Bronchial epithelial cell (primary cell): Measurements from ENCODE around the gene COA7. TPM values are rescaled to one million over a fixed set of nuclear protein-coding genes. Genes with fewer than 3 reads are reported as not detected.

ENCODE experiments used
- DNase-seq: peaks from one replicate; pipeline ENCODE4 v3.0.0-alpha.2; 2010; ENCODE audit warnings: low read depth
- FAIRE-seq: peaks from 2 replicates; lab custom pipeline; 2011; peaks lifted over from hg19 to GRCh38; lab: Jason Lieb, UNC
- H3K27me3 ChIP-seq: 2 replicates; pipeline ENCODE4 v1.5.1; 2011; ENCODE audit warnings: low read length; ENCODE audit not compliant: control insufficient read depth, insufficient read depth
- H3K36me3 ChIP-seq: 2 replicates; pipeline ENCODE4 v1.5.1; 2011; ENCODE audit warnings: low read length; ENCODE audit not compliant: control insufficient read depth, insufficient read depth
- H3K4me3 ChIP-seq: 2 replicates; pipeline ENCODE4 v1.5.1; 2011; ENCODE audit warnings: mild to moderate bottlenecking, low read depth, low read length, control low read depth
- total RNA-seq: library from RNA; depleted of rRNA; stranded (reverse); fragments of >200 nt; gene quantifications from 2 replicates; pipeline ENCODE4 v1.2.1, GENCODE V29; 2014
- TF ChIP-seq, protein P1 (sequence below): IDR thresholded peaks from 2 replicates; pipeline ENCODE4 v1.5.1; 2011; ENCODE audit warnings: mild to moderate bottlenecking, moderate library complexity, low read length, control low read depth, inconsistent platforms; ENCODE audit not compliant: insufficient read depth, severe bottlenecking

The COA7 gene
- total RNA-seq, 1 donor from 2014 or later: 15.5 TPM

DNA sequence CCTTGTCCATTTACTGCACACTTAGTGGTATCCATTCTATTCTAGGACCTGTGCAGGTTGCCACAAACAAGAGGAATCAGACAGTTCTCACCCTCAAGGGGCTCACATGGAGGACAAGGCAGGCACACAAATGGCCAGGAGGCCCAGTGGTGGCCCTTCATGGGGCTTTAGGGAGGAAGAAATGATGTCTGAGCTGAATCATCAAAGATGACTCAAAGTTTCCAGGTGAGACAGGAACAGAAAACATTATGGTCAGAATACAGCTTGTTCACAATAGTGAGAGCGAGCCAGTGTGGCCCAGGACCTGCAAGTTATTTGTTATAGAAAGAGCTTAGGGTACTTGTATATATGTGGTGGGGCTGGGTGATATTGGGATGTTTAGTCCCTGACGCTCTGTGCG is 38.8 kb downstream of the COA7 start:
- Histone ChIP-seq H3K27me3 (no peaks in the 10 kb centered on the region), H3K4me3 (no peak overlapping the region), H3K36me3 (no peaks in the 10 kb centered on the region)
- FAIRE-seq (no peak), DNase-seq (peak; percentile 91)
- TF ChIP-seq, protein P1, sequence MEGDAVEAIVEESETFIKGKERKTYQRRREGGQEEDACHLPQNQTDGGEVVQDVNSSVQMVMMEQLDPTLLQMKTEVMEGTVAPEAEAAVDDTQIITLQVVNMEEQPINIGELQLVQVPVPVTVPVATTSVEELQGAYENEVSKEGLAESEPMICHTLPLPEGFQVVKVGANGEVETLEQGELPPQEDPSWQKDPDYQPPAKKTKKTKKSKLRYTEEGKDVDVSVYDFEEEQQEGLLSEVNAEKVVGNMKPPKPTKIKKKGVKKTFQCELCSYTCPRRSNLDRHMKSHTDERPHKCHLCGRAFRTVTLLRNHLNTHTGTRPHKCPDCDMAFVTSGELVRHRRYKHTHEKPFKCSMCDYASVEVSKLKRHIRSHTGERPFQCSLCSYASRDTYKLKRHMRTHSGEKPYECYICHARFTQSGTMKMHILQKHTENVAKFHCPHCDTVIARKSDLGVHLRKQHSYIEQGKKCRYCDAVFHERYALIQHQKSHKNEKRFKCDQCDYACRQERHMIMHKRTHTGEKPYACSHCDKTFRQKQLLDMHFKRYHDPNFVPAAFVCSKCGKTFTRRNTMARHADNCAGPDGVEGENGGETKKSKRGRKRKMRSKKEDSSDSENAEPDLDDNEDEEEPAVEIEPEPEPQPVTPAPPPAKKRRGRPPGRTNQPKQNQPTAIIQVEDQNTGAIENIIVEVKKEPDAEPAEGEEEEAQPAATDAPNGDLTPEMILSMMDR: no peak

DNA sequence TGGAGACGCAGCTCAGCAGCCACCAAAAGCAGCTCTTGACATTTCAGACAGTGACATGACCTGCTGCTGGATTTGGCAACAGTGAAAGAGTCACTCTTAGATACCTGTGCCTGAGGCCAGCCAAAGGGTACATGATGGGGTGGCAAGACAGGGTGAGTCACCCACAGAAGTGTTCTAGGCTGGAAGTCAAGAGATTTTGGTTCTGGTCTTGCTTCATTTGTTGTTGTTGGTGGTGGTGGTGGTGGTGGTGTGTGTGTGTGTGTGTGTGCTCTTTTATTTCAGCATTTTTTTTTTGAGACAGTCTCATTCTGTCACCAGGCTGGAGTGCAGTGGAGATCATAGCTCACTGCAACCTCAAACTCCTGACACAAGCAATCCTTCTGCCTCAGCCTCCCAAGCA is 39.4 kb downstream of the COA7 start:
- DNase-seq (peak; percentile 76), FAIRE-seq (no peak)
- Histone ChIP-seq H3K27me3 (no peaks in the 10 kb centered on the region), H3K4me3 (no peak overlapping the region), H3K36me3 (no peaks in the 10 kb centered on the region)
- TF ChIP-seq, protein P1: no peak

DNA sequence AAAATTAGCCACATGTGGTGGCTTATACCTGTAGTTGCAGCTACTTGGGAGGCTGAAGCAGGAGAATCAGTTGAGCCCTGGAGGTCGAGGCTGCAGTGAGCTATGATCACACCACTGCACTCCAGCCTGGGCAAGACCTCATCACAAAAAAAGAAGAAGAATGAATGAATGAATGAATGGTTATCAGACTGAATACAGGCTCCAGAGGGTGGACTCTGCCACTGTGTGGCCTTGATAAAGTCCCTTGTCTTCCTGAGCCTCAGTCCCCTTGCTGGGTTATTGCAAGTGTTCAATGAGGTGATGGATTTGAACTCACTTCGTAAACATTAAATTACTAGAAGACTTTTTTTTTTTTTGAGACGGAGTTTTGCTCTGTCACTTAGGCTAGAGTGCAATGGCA is 40.4 kb downstream of the COA7 start:
- no peak for DNase-seq
- H3K36me3 ChIP-seq: no peaks in the 10 kb centered on the region
- FAIRE-seq: no peak

DNA sequence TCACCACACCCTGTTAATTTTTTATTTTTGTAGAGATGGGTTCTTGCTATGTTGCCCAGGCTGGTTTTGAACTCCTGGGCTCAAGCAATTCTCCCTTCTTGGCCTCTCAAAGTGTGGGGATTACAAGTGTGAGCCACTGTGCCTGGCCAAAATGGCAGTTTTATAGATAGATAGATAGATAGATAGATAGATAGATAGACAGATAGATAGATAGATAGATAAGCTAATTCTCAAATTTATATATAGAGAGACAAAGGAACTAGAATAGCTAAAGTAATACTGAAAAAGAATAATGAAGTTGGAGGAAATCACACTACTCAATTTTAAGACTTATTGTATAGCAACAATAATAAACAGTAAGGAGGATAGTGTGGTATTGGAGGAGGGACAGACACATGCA is 44.1 kb downstream of the COA7 start:
- no peak for DNase-seq
- no peaks in the 10 kb centered on the region for H3K27me3 ChIP-seq
- H3K36me3 ChIP-seq: no peaks in the 10 kb centered on the region
- TF ChIP-seq, protein P1: no peak
- FAIRE-seq: no peak
- no peak overlapping the region for H3K4me3 ChIP-seq

More for the DNA sequence above, 40.4 kb downstream of the COA7 start:
- Histone ChIP-seq H3K27me3 (no peaks in the 10 kb centered on the region), H3K4me3 (no peak overlapping the region)
- TF ChIP-seq, protein P1: no peak

DNA sequence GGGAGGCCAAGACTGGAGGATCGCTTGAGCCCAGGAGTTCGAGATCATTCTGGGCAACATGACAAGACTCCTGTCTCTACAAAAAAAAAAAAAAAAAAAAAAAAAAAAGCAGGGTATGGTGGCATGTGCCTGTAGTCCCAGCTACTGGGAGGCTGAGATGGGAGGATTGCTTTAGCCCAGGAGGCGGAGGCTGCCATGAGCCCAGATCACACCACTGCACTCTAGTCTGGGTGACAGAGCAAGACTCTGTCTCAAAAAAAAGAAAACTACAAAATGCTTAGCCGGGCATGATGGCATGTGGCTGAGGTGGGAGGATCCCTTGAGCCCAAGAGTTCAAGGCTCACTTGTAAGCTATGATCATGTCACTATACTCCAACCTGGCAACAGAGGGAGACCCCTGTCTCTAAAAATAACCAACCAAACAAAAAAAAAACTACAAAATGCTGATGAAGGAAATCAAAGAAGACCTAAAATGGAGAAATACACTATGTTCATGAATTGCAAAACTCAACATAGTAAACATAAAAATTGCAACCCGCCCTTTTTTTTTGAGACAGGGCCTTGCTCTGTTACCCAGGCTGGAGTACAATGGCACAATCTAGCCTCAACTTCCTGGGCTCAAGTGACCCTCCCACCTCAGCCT is 44.8 kb downstream of the COA7 start:
- H3K27me3 ChIP-seq: no peaks in the 10 kb centered on the region
- no peaks in the 10 kb centered on the region for H3K36me3 ChIP-seq
- TF ChIP-seq, protein P1: no peak
- DNase-seq (no peak), FAIRE-seq (no peak)
- H3K4me3 ChIP-seq: no peak overlapping the region

DNA sequence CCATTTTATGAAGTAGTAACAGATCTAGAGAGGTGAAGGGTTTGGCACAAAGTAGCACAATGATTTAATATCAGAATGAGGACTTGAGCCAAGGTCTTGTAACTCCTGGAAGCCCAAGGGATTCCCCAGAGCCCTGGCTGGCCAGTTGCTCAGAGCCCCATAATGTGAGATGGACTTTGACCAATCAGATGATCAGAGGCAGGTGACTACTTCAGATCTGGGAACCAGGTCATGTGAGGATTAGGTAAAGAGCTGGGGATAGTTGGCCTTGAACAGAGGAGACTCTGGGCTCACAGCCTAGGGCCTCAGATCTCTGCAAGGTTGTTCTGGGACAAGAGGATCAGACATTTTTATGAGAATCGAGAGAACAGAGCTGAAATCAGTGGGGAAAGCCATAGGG is 46.2 kb downstream of the COA7 start:
- H3K36me3 ChIP-seq: no peaks in the 10 kb centered on the region
- H3K27me3 ChIP-seq: no peaks in the 10 kb centered on the region
- FAIRE-seq (no peak), DNase-seq (no peak)
- TF ChIP-seq, protein P1: no peak
- no peak overlapping the region for H3K4me3 ChIP-seq
